Measurements from ENCODE around the gene ACVR2A. TPM values are rescaled to one million over a fixed set of nuclear protein-coding genes. Genes with fewer than 3 reads are reported as not detected.

ACVR2A gene
- total RNA-seq, 1 donor from 2014 or later = 22.7 TPM

- H4K20me1 ChIP-seq (ENCODE audit: low read depth) = no peaks in the 10 kb centered on the region
- no peaks in the 10 kb centered on the region for H3K4me1 Mint-ChIP-seq
Observed at GRCh38 chr2:147872967-147873366, 28.1 kb downstream of the ACVR2A start.

GRCh38 chr2:147873859-147874483 lies 29.1 kb downstream of the ACVR2A start:
- TF ChIP-seq EZH2phosphoT487 (IDR thresholded peaks at IDR 0.05) (no peak), EZH2 (IDR thresholded peaks at IDR 0.05) (no peak), CTCF (IDR thresholded peaks at IDR 0.05) (no peak)
- Mint-ChIP-seq H3K9me3 (no peaks in the 10 kb centered on the region), H3K27me3 (ENCODE audit: insufficient read depth, low read depth) (no peaks in the 10 kb centered on the region), H3K27ac (no peak overlapping the region), H3K4me1 (no peaks in the 10 kb centered on the region), H3K4me3 (no peak overlapping the region), H3K36me3 (peaks cover 4% of the 10 kb centered on the region)
- Histone ChIP-seq H3K9me3 (ENCODE audit: low read depth) (no peaks in the 10 kb centered on the region), H3K27ac (no peak overlapping the region), H3K4me3 (no peak overlapping the region), H3K27me3 (no peaks in the 10 kb centered on the region), H3F3A (ENCODE audit: low read depth) (no peaks in the 10 kb centered on the region), H4K20me1 (ENCODE audit: low read depth) (no peaks in the 10 kb centered on the region), H3K4me2 (no peak overlapping the region), H2AFZ (replicated peaks) (no peak overlapping the region), H3K4me1 (peaks cover 21% of the 10 kb centered on the region), H3K9ac (no peak overlapping the region), H3K79me2 (ENCODE audit: low read depth) (peaks cover 98% of the 10 kb centered on the region), H3K36me3 (no peaks in the 10 kb centered on the region)
- no peak for DNase-seq (ENCODE audit: low spot score)

More at GRCh38 chr2:147872967-147873366, 28.1 kb downstream of the ACVR2A start:
- H3K4me3 Mint-ChIP-seq = no peak overlapping the region
- H3K9ac ChIP-seq = no peak overlapping the region
- H3K27ac ChIP-seq = no peak overlapping the region
- H3K27me3 Mint-ChIP-seq (ENCODE audit: insufficient read depth, low read depth) = no peaks in the 10 kb centered on the region
- DNase-seq (ENCODE audit: low spot score) = no peak
- H3K9me3 ChIP-seq (ENCODE audit: low read depth) = no peaks in the 10 kb centered on the region
- H3K27me3 ChIP-seq = no peaks in the 10 kb centered on the region
- H2AFZ ChIP-seq (replicated peaks) = no peak overlapping the region
- H3K27ac Mint-ChIP-seq = no peak overlapping the region
- H3K36me3 Mint-ChIP-seq = peaks cover 4% of the 10 kb centered on the region
- peaks cover 16% of the 10 kb centered on the region for H3K4me1 ChIP-seq
- H3K9me3 Mint-ChIP-seq = no peaks in the 10 kb centered on the region
- H3K79me2 ChIP-seq (ENCODE audit: low read depth) = peaks cover 98% of the 10 kb centered on the region
- no peaks in the 10 kb centered on the region for H3K36me3 ChIP-seq
- no peaks in the 10 kb centered on the region for H3F3A ChIP-seq (ENCODE audit: low read depth)
- H3K4me2 ChIP-seq = no peak overlapping the region
- TF ChIP-seq EZH2 (IDR thresholded peaks at IDR 0.05) = no peak
- no peak for TF ChIP-seq CTCF (IDR thresholded peaks at IDR 0.05)
- no peak for TF ChIP-seq EZH2phosphoT487 (IDR thresholded peaks at IDR 0.05)
- no peak overlapping the region for H3K4me3 ChIP-seq

GRCh38 chr2:147879846-147880245 lies 35.0 kb downstream of the ACVR2A start:
- Mint-ChIP-seq H3K36me3 (no peaks in the 10 kb centered on the region), H3K27ac (no peak overlapping the region), H3K4me3 (no peak overlapping the region), H3K9me3 (no peaks in the 10 kb centered on the region), H3K4me1 (no peaks in the 10 kb centered on the region), H3K27me3 (ENCODE audit: insufficient read depth, low read depth) (no peaks in the 10 kb centered on the region)
- peaks cover 99% of the 10 kb centered on the region for H3K79me2 ChIP-seq (ENCODE audit: low read depth)
- no peak overlapping the region for H3K4me3 ChIP-seq
- no peak overlapping the region for H3K9ac ChIP-seq
- peaks cover 26% of the 10 kb centered on the region for H3K4me1 ChIP-seq
- H2AFZ ChIP-seq (replicated peaks) = no peak overlapping the region
- H3K27me3 ChIP-seq = no peaks in the 10 kb centered on the region
- TF ChIP-seq EZH2phosphoT487 (IDR thresholded peaks at IDR 0.05) (no peak), CTCF (IDR thresholded peaks at IDR 0.05) (no peak)
- H3K4me2 ChIP-seq = no peak overlapping the region
- H3K27ac ChIP-seq = no peak overlapping the region
- no peaks in the 10 kb centered on the region for H3K36me3 ChIP-seq
- H4K20me1 ChIP-seq (ENCODE audit: low read depth) = no peaks in the 10 kb centered on the region
- no peak for DNase-seq (ENCODE audit: low spot score)
- peaks cover 5% of the 10 kb centered on the region for H3F3A ChIP-seq (ENCODE audit: low read depth)
- H3K9me3 ChIP-seq (ENCODE audit: low read depth) = no peaks in the 10 kb centered on the region

Measured in neural progenitor cell (in vitro differentiated cells).